ENCODE measurements around the gene PPP4R3A.
A peak's percentile ranks its signal among the peaks of the same experiment; 100 is the strongest.
"Not testable (repeated sequence)": the region's sequence is repeated elsewhere in the genome, so short reads cannot be mapped to it uniquely, and the experiment has no call there.

Gene PPP4R3A

DNA sequence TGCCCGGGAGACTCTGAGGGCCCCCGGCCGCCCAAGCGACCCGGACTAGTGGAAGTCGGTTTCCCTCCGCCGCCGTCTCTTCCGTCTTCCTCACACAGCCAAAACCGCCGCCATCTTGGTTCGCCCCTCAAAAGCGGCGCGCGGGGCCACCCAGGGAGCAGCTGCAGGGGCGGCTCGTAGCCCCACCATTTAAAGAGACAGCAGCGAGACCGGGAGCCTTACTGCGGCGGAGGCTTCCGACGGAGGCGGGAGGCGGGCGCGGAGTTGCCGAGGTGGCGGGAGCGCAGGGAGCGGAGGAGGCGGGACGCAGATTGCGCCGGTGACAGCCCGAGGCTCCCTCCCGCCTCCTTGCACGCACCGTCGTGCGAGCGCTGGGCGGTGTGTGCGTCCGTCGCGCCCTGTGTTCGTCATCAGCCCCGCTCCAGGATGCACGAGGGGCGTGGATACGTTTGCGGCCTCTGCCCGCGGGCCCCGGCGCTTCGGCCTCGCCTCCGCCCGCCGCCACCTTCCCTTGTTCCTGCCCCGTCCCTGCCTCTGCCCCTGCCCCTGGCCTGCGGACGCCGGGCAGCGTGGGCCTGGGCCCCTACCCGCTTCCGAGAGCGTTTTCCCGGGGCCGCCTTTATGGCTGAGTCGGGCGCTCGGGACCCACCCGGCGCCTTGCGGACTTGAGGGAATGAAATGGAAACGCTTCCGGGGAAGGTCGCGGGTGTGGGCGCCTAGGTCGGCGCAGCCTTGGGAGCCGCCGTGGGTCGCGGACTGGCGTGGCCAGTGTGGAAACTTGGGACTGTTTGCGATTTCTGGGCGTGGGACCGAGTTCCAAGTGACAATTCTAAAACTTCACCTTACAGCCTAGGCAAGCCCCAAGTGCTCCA is at the start of gene PPP4R3A:
PPP4R3A (minus strand) TSS at position 140 of the 872 bp plus-strand sequence. CDS start 663 bp downstream, outside the sequence.
- H3K27ac Mint-ChIP-seq = peak within 1 kb of the TSS; percentile 100
- peaks cover 26% of the 10 kb centered on the region for H3K4me1 Mint-ChIP-seq (ENCODE audit: low read depth)
- H3K9me3 Mint-ChIP-seq (ENCODE audit: low read depth) = no peaks in the 10 kb centered on the region
- peaks cover 4% of the 10 kb centered on the region for H3K36me3 Mint-ChIP-seq
- H3K4me3 Mint-ChIP-seq = peak within 1 kb of the TSS; percentile 100
- H3K27me3 Mint-ChIP-seq = no peaks in the 10 kb centered on the region

GRCh38 chr14:91555531-91555930 is 45.4 kb upstream of the PPP4R3A start:
- Mint-ChIP-seq H3K9me3 (ENCODE audit: low read depth) (peaks cover 7% of the 10 kb centered on the region), H3K27me3 (peaks cover 3% of the 10 kb centered on the region), H3K4me3 (no peak overlapping the region), H3K27ac (no peak overlapping the region), H3K4me1 (ENCODE audit: low read depth) (no peaks in the 10 kb centered on the region), H3K36me3 (no peaks in the 10 kb centered on the region)

DNA sequence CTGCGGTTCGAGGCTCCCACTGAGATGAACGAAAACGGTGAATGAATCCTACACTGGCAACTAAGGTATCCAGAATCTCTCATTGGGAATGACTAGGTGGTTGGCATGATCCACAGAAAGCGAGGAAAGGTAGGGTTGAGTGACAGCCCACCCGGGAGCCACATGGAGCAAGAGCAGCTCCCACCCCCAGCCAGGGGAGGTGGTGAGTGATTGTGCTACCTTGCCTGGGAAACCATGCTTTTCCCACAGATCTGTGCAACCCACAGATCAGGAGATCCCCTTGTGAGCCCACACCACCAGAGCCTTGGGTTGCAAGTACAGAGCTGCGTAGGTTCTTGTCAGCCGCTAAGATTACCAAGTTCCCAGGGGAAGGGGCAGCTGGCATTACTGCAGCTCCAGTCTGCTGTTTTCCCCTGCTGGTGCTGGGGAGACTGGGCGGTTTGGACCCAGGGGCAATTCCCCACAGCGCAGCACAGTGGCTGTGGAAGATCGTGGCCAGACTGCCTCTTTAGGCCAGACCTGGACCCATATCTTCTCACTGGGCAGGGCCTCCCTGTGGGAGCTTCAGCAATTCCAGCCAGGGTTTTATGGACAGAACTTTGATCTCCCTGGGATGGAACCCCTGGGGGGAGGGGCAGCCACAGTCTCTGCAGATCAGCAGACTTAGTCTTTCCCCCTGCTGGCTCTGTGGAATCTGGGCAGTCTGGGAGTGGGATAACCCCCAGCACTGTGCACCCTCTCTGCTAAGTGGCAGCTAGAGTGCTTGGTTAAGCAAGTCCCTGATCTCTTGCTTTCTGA is 44.6 kb upstream of the PPP4R3A start:
- H3K4me3 Mint-ChIP-seq = no peak overlapping the region
- H3K27me3 Mint-ChIP-seq = peaks cover 2% of the 10 kb centered on the region
- no peaks in the 10 kb centered on the region for H3K36me3 Mint-ChIP-seq
- no peak overlapping the region for H3K27ac Mint-ChIP-seq
- no peaks in the 10 kb centered on the region for H3K4me1 Mint-ChIP-seq (ENCODE audit: low read depth)
- peaks cover 7% of the 10 kb centered on the region for H3K9me3 Mint-ChIP-seq (ENCODE audit: low read depth)

GRCh38 chr14:91548108-91548507 is 38.0 kb upstream of the PPP4R3A start:
- Mint-ChIP-seq H3K36me3 (no peaks in the 10 kb centered on the region), H3K4me1 (ENCODE audit: low read depth) (no peaks in the 10 kb centered on the region), H3K4me3 (no peak overlapping the region), H3K27ac (no peak overlapping the region), H3K9me3 (ENCODE audit: low read depth) (no peaks in the 10 kb centered on the region), H3K27me3 (no peaks in the 10 kb centered on the region)

DNA sequence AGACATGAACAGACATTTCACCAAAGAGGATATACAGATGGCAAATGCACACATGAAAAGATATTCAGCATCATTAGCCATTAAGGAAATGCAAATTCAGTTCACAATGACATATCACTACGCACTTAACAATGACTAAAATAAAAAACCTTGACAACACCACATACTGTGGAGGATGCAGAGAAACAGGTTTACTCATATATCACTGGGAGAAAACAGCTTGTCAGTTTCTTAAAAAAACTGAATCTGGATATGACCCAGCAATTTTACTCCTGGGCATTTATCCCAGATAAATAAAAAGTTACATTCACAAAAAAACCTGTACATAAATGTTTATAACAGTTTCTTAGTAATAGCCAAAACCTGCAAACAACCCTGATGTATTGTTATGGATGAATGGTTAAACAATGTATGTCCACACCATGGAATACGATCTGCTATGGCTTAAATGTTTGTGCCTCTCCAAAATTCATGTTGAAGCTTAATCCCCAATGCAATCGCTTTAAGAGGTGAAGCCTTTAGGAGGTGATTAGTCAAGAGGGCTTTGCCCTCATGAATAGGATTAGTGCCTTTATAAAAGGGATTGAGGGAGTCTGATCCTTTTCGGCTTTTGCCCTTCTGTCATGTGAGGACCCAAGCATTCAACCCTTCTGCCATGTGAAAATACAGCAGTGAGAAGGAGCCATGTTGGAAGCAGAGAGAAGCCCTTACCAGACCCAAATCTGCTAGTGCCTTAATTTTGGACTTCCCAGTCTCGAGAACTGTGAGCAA is 36.0 kb upstream of the PPP4R3A start:
- no peak overlapping the region for H3K27ac Mint-ChIP-seq
- no peaks in the 10 kb centered on the region for H3K4me1 Mint-ChIP-seq (ENCODE audit: low read depth)
- H3K27me3 Mint-ChIP-seq = no peaks in the 10 kb centered on the region
- H3K4me3 Mint-ChIP-seq = no peak overlapping the region
- peaks cover 12% of the 10 kb centered on the region for H3K9me3 Mint-ChIP-seq (ENCODE audit: low read depth)
- H3K36me3 Mint-ChIP-seq = peaks cover 9% of the 10 kb centered on the region

DNA sequence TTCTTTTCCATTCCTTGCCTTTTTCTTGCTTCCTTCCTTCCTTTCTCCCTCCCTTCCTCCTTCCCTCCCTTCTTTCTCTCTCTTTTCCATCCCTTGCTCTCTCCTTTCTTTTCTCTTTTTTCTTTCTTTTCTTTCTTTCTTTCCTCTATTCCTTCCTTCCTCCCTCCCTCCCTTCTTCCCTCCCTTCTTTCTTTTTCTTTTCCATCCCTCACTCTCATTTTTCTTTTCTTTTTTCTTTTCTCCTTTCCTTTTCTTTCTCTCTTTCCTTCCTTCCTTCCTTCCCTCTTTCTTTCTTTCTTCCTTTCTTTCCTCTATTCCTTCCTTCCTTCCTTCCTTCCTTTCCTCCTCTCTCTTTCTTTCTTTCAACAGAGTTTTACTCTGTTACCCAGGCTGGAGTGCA is 35.1 kb upstream of the PPP4R3A start:
- H3K9me3 Mint-ChIP-seq (ENCODE audit: low read depth) = peaks cover 19% of the 10 kb centered on the region
- H3K27ac Mint-ChIP-seq = no peak overlapping the region
- H3K4me1 Mint-ChIP-seq (ENCODE audit: low read depth) = no peaks in the 10 kb centered on the region
- H3K4me3 Mint-ChIP-seq = no peak overlapping the region
- peaks cover 11% of the 10 kb centered on the region for H3K36me3 Mint-ChIP-seq
- H3K27me3 Mint-ChIP-seq = no peaks in the 10 kb centered on the region

DNA sequence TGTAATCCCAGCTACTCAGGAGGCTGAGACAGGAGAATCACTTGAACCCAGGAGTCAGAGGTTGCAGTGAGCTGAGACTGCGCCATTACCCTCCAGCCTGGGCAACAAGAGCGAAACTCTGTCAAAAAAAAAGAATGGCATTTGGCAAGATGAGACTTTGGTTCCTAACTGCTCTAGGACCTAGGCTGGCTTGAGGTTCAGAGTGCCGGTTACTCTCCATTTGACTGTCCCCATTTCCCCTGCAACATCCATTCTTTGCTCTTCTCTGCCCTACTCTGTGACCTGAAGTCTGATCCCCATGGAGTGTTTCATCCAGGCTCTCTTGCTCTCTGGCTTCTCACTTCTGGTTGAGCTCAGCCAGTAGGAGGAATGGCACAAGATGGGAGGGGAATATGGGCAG is 26.2 kb upstream of the PPP4R3A start:
- H3K36me3 Mint-ChIP-seq = peaks cover 8% of the 10 kb centered on the region
- no peak overlapping the region for H3K4me3 Mint-ChIP-seq
- H3K27ac Mint-ChIP-seq = no peak overlapping the region
- peaks cover 16% of the 10 kb centered on the region for H3K9me3 Mint-ChIP-seq (ENCODE audit: low read depth)
- H3K4me1 Mint-ChIP-seq (ENCODE audit: low read depth) = no peaks in the 10 kb centered on the region
- peaks cover 8% of the 10 kb centered on the region for H3K27me3 Mint-ChIP-seq

- not testable (repeated sequence) for H3K36me3 Mint-ChIP-seq; H3K9me3 Mint-ChIP-seq (ENCODE audit: low read depth); H3K4me3 Mint-ChIP-seq; H3K27ac Mint-ChIP-seq; H3K4me1 Mint-ChIP-seq (ENCODE audit: low read depth)
- peaks cover 12% of the 10 kb centered on the region for H3K27me3 Mint-ChIP-seq
Observed at GRCh38 chr14:91534059-91534458, 23.9 kb upstream of the PPP4R3A start.

GRCh38 chr14:91533623-91534022 is 23.5 kb upstream of the PPP4R3A start:
- H3K36me3 Mint-ChIP-seq = no peaks in the 10 kb centered on the region
- no peaks in the 10 kb centered on the region for H3K4me1 Mint-ChIP-seq (ENCODE audit: low read depth)
- no peak overlapping the region for H3K27ac Mint-ChIP-seq
- no peaks in the 10 kb centered on the region for H3K9me3 Mint-ChIP-seq (ENCODE audit: low read depth)
- H3K4me3 Mint-ChIP-seq = no peak overlapping the region
- H3K27me3 Mint-ChIP-seq = peaks cover 12% of the 10 kb centered on the region

DNA sequence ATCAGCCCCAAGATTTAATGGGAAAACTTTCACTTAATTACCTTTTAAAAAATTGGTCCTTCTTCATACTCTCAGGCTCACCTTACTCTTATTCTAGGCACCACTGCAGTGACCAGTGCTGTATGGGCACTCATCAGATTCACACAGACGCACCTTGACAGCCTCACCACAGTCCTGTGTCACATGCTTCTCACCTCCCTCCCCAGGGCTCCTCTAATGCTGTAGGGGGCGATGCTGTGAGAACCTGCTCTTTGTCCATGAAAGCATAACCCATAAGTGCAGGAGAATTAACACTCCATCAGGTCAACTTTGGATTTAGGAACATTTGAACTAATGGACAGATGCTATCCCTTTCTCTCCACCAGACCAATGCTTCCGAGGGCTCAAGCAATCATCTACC is 13.9 kb upstream of the PPP4R3A start:
- Mint-ChIP-seq H3K9me3 (ENCODE audit: low read depth) (no peaks in the 10 kb centered on the region), H3K4me1 (ENCODE audit: low read depth) (no peaks in the 10 kb centered on the region), H3K27me3 (peaks cover 2% of the 10 kb centered on the region), H3K27ac (no peak overlapping the region), H3K36me3 (peaks cover 3% of the 10 kb centered on the region), H3K4me3 (no peak overlapping the region)

DNA sequence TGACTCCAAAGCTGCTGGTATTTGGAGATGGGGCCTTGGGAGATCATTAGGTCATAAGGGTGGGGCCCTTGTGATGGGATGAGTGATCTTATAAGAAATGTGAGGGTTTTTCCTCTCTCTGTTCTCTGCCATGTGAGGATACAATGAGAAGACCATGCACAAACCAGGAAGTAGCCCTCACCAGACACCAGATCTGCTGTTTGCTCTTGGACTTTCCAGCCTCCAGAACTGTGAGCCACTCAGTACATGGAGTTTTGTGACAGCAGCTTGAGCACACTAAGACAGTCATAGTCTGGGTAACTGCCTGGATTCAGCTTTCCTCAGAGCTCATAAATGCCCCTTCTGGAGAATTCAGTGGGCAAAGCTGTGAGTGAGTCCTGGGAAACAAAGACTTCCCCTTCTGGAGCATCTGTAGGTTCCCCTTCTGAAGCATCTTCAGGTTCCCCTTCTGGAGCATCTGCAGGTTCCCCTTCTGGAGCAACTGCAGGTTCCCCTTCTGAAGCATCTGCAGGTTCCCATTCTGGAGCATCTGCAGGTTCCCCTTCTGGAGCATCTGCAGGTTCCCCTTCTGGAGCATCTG is 11.0 kb upstream of the PPP4R3A start:
- Mint-ChIP-seq H3K27me3 (peaks cover 4% of the 10 kb centered on the region), H3K9me3 (ENCODE audit: low read depth) (no peaks in the 10 kb centered on the region), H3K4me1 (ENCODE audit: low read depth) (no peaks in the 10 kb centered on the region), H3K27ac (no peak overlapping the region), H3K4me3 (no peak overlapping the region), H3K36me3 (peaks cover 3% of the 10 kb centered on the region)

DNA sequence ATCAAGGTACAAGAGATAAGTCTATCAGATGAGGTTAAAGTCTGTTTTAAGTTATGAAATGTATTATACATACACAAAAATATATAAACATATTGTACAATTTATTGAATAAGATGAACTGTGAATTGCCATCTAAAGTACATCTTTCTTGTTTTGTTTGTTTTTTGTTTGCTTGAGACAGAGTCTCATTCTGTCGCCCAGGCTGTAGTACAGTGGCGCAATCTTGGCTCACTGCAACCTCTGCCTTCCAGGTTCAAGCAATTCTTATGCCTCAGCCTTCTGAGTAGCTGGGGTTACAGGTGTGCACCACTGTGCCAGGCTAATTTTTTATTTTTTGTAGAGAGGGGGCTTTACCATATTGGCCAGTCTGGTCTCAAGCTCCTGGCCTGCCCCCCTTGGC is 10.0 kb upstream of the PPP4R3A start:
- H3K27ac Mint-ChIP-seq = no peak overlapping the region
- peaks cover 2% of the 10 kb centered on the region for H3K36me3 Mint-ChIP-seq
- no peaks in the 10 kb centered on the region for H3K9me3 Mint-ChIP-seq (ENCODE audit: low read depth)
- peaks cover 7% of the 10 kb centered on the region for H3K27me3 Mint-ChIP-seq
- H3K4me1 Mint-ChIP-seq (ENCODE audit: low read depth) = no peaks in the 10 kb centered on the region
- no peak overlapping the region for H3K4me3 Mint-ChIP-seq

- no peaks in the 10 kb centered on the region for H3K4me1 Mint-ChIP-seq (ENCODE audit: low read depth)
- no peaks in the 10 kb centered on the region for H3K36me3 Mint-ChIP-seq
- peaks cover 7% of the 10 kb centered on the region for H3K27me3 Mint-ChIP-seq
- H3K27ac Mint-ChIP-seq = no peak overlapping the region
- H3K9me3 Mint-ChIP-seq (ENCODE audit: low read depth) = no peaks in the 10 kb centered on the region
- no peak overlapping the region for H3K4me3 Mint-ChIP-seq
Observed at GRCh38 chr14:91519239-91520036, 9.3 kb upstream of the PPP4R3A start.
